H9 (cell line): ENCODE results near the gene NAPA. TPM values are rescaled to one million over a fixed set of nuclear protein-coding genes. Genes with fewer than 3 reads are reported as not detected.

Source experiments
- DNase-seq: peaks from one replicate; pipeline ENCODE4 v3.0.0-alpha.2; 2017
- H2AFZ ChIP-seq: one replicate; pipeline ENCODE4 v1.6.1; 2013; ENCODE audit warnings: mild to moderate bottlenecking, low read length, control low read depth, moderate library complexity
- H2AK5ac ChIP-seq: 2 replicates; pipeline ENCODE4 v1.6.1; 2013; ENCODE audit warnings: low read length, control low read depth, mixed read lengths; ENCODE audit not compliant: insufficient read length
- H2BK120ac ChIP-seq: one replicate; pipeline ENCODE4 v1.6.1; 2013; ENCODE audit warnings: low read depth, mild to moderate bottlenecking, low read length, control low read depth, inconsistent platforms; ENCODE audit not compliant: poor library complexity, severe bottlenecking
- H2BK12ac ChIP-seq: 2 replicates; pipeline ENCODE4 v1.6.1; 2013; ENCODE audit warnings: low read length, control low read depth, mixed read lengths, low read depth; ENCODE audit not compliant: insufficient read length
- H2BK15ac ChIP-seq: 2 replicates; pipeline ENCODE4 v1.6.1; 2013; ENCODE audit warnings: low read depth, low read length, control low read depth
- H2BK20ac ChIP-seq: one replicate; pipeline ENCODE4 v1.6.1; 2013; ENCODE audit warnings: low read depth, mild to moderate bottlenecking, low read length, control low read depth, inconsistent platforms; ENCODE audit not compliant: poor library complexity, severe bottlenecking
- H2BK5ac ChIP-seq: 2 replicates; pipeline ENCODE4 v1.6.1; 2013; ENCODE audit warnings: low read length, control low read depth, mixed read lengths; ENCODE audit not compliant: insufficient read length
- H3K14ac ChIP-seq: 2 replicates; pipeline ENCODE4 v1.6.1; 2013; ENCODE audit warnings: low read length, control low read depth; ENCODE audit not compliant: insufficient read depth
- H3K18ac ChIP-seq: 2 replicates; pipeline ENCODE4 v1.6.1; 2013; ENCODE audit warnings: low read depth, mild to moderate bottlenecking, mixed read lengths, low read length, control low read depth; ENCODE audit not compliant: insufficient read length
- H3K23ac ChIP-seq: 2 replicates; pipeline ENCODE4 v1.6.1; 2013; ENCODE audit warnings: low read length, control low read depth, mixed read lengths, low read depth; ENCODE audit not compliant: insufficient read length
- H3K23me2 ChIP-seq: 2 replicates; pipeline ENCODE4 v1.6.1; 2013; ENCODE audit warnings: low read depth, mild to moderate bottlenecking, mixed read lengths, low read length, control low read depth; ENCODE audit not compliant: insufficient read length, poor library complexity, severe bottlenecking
- H3K27ac ChIP-seq: 2 replicates; pipeline ENCODE4 v1.5.1; 2013; ENCODE audit warnings: low read length, control low read depth, mixed read lengths, low read depth; ENCODE audit not compliant: insufficient read length
- H3K27me3 ChIP-seq: 2 replicates; pipeline ENCODE4 v1.6.1; 2013; ENCODE audit warnings: low read length, control low read depth, inconsistent platforms; ENCODE audit not compliant: insufficient read depth
- H3K4ac ChIP-seq: 2 replicates; pipeline ENCODE4 v1.6.1; 2013; ENCODE audit warnings: low read depth, mild to moderate bottlenecking, control low read depth, inconsistent platforms, low read length, moderate library complexity
- H3K4me1 ChIP-seq: 2 replicates; pipeline ENCODE4 v1.6.1; 2013; ENCODE audit warnings: low read length, control low read depth, inconsistent platforms; ENCODE audit not compliant: insufficient read depth
- H3K4me2 ChIP-seq: 2 replicates; pipeline ENCODE4 v1.6.1; 2013; ENCODE audit warnings: low read length, control low read depth, mixed read lengths; ENCODE audit not compliant: insufficient read length, insufficient read depth
- H3K56ac ChIP-seq: 2 replicates; pipeline ENCODE4 v1.6.1; 2013; ENCODE audit warnings: low read depth, mild to moderate bottlenecking, mixed read lengths, low read length, control low read depth; ENCODE audit not compliant: insufficient read length
- H3K79me1 ChIP-seq: 2 replicates; pipeline ENCODE4 v1.6.1; 2013; ENCODE audit warnings: low read depth, mild to moderate bottlenecking, moderate library complexity, low read length, control low read depth, inconsistent platforms; ENCODE audit not compliant: insufficient read depth, poor library complexity, severe bottlenecking
- H3K79me2 ChIP-seq: 2 replicates; pipeline ENCODE4 v1.6.1; 2013; ENCODE audit warnings: low read length, control low read depth, inconsistent platforms; ENCODE audit not compliant: insufficient read depth
- H3K9ac ChIP-seq: 2 replicates; pipeline ENCODE4 v1.6.1; 2013; ENCODE audit warnings: low read length, control low read depth, mixed read lengths; ENCODE audit not compliant: insufficient read length; ENCODE audit errors: extremely low read depth
- H3K9me3 ChIP-seq: one replicate; pipeline ENCODE4 v1.6.1; 2013; ENCODE audit warnings: low read depth, low read length, inconsistent platforms; ENCODE audit not compliant: control insufficient read depth
- H3T11ph ChIP-seq: one replicate; pipeline ENCODE4 v1.6.1; 2013; ENCODE audit warnings: mild to moderate bottlenecking, low read length, control low read depth, inconsistent platforms
- H4K20me1 ChIP-seq: one replicate; pipeline ENCODE4 v1.6.1; 2013; ENCODE audit not compliant: control insufficient read depth, insufficient read length, insufficient read depth
- H4K5ac ChIP-seq: 2 replicates; pipeline ENCODE4 v1.6.1; 2013; ENCODE audit warnings: low read depth, mild to moderate bottlenecking, mixed read lengths, low read length, control low read depth; ENCODE audit not compliant: insufficient read length
- H4K8ac ChIP-seq: replicated peaks from 2 replicates; pipeline ENCODE4 v1.6.1; 2013; ENCODE audit warnings: low read length, control low read depth, mixed read lengths, low read depth; ENCODE audit not compliant: insufficient read length
- H4K91ac ChIP-seq: 2 replicates; pipeline ENCODE4 v1.6.1; 2013; ENCODE audit warnings: low read depth, mild to moderate bottlenecking, moderate library complexity, mixed read lengths, low read length, control low read depth; ENCODE audit not compliant: insufficient read length
- H3K27ac Mint-ChIP-seq, 3 experiments: 2 replicates in 2 of 3; 3 replicates in 1 of 3; pipeline ENCODE4 v1.8.0; 2020 to 2021; ENCODE audit warnings: mixed read lengths in 3 of 3, mild to moderate bottlenecking in 1 of 3, moderate library complexity in 1 of 3
- H3K27me3 Mint-ChIP-seq: 2 replicates; pipeline ENCODE4 v1.8.0; 2021; ENCODE audit warnings: low read depth, mild to moderate bottlenecking, moderate library complexity, mixed read lengths
- H3K36me3 Mint-ChIP-seq, 3 experiments: 2 replicates in 2 of 3; 3 replicates in 1 of 3; pipeline ENCODE4 v1.8.0; 2020 to 2021; ENCODE audit warnings: low read depth in 3 of 3, mixed read lengths in 3 of 3; ENCODE audit not compliant: insufficient read depth in 1 of 3
- H3K4me1 Mint-ChIP-seq, 2 experiments: 2 replicates each; pipeline ENCODE4 v1.8.0; 2020; ENCODE audit warnings: mixed read lengths in 2 of 2
- H3K4me3 Mint-ChIP-seq, 2 experiments: 2 replicates in 1 of 2; 3 replicates in 1 of 2; pipeline ENCODE4 v1.8.0; 2020 to 2021; ENCODE audit warnings: mild to moderate bottlenecking in 2 of 2, mixed read lengths in 2 of 2, moderate library complexity in 1 of 2
- H3K9me3 Mint-ChIP-seq, 2 experiments: 2 replicates in 1 of 2; 3 replicates in 1 of 2; pipeline ENCODE4 v1.8.0; 2020; ENCODE audit warnings: mild to moderate bottlenecking in 2 of 2, mixed read lengths in 2 of 2, moderate library complexity in 1 of 2
- CTCF ChIP-seq: fragments of 200-600 bp; sonication (generic); conservative IDR thresholded peaks from 3 replicates; pipeline ENCODE4 v1.8.0; 2021; ENCODE audit warnings: antibody characterized with exemption, mild to moderate bottlenecking
- WGBS: extraction: QIAGEN DNeasy Blood & Tissue Kit; methylation state at CpG from one replicate; pipeline ENCODE4 v1.1.7; 2013; ENCODE audit warnings: missing lambda C conversion rate, low lambda C conversion rate, mixed read lengths; ENCODE audit not compliant: insufficient read length; ENCODE audit errors: extremely low coverage; 5-methylcytosine and 5-hydroxymethylcytosine counted together
- total RNA-seq: library from RNA; stranded (reverse); gene quantifications from 2 replicates; pipeline ENCODE4 v1.2.1, GENCODE V29; 2021

The NAPA gene
- total RNA-seq, 1 experiment from 2014 or later: 62.8 TPM

- H2BK5ac ChIP-seq: no peak overlapping the region
- H3K18ac ChIP-seq: no peak overlapping the region
- no peaks in the 10 kb centered on the region for H3K27me3 ChIP-seq
- WGBS: no CpG with 5 or more reads among the region's 4 CpGs
- H2BK120ac ChIP-seq: no peak overlapping the region
- H3K79me1 ChIP-seq: no peaks in the 10 kb centered on the region
- no peak overlapping the region for H3K4me2 ChIP-seq
- no peak overlapping the region for H3K4me3 Mint-ChIP-seq
- peaks cover under 1% of the 10 kb centered on the region in 2 experiments; a peak in 2 of 5 replicates for H3K9me3 Mint-ChIP-seq
- H2AFZ ChIP-seq: no peak overlapping the region
- H3K9ac ChIP-seq: no peak overlapping the region
- H3K23me2 ChIP-seq: no peaks in the 10 kb centered on the region
- H3K56ac ChIP-seq: no peak overlapping the region
- no peaks in the 10 kb centered on the region for H4K20me1 ChIP-seq
- no peak overlapping the region for H3K27ac Mint-ChIP-seq
- H3K79me2 ChIP-seq: no peaks in the 10 kb centered on the region
- H3K14ac ChIP-seq: no peak overlapping the region
- H3K27me3 Mint-ChIP-seq: no peaks in the 10 kb centered on the region; the same call in 1 of the 2 replicates
- H3K4me1 ChIP-seq: no peaks in the 10 kb centered on the region
- H4K8ac ChIP-seq: no peak overlapping the region
- no peak overlapping the region for H3K27ac ChIP-seq
- no peak overlapping the region for H2AK5ac ChIP-seq
- H2BK15ac ChIP-seq: no peak overlapping the region
- H3K9me3 ChIP-seq: no peaks in the 10 kb centered on the region
- peaks cover 0 to 5% of the 10 kb centered on the region in 2 experiments; a peak in 2 of 4 replicates for H3K4me1 Mint-ChIP-seq
- no peak overlapping the region for H4K5ac ChIP-seq
- peak; percentile 60 for TF ChIP-seq CTCF
- H2BK20ac ChIP-seq: no peak overlapping the region
- H3K23ac ChIP-seq: no peak overlapping the region
- H3K36me3 Mint-ChIP-seq: no peaks in the 10 kb centered on the region; a peak in 1 of 7 replicates
- H2BK12ac ChIP-seq: no peak overlapping the region
- H3K4ac ChIP-seq: no peak overlapping the region
- no peak overlapping the region for H3T11ph ChIP-seq
- no peak for DNase-seq
- no peak overlapping the region for H4K91ac ChIP-seq
Observed at GRCh38 chr19:47540748-47541147, 25.9 kb upstream of the NAPA start.
